Measurements from ENCODE around the gene USP40. TPM values are rescaled to one million over a fixed set of nuclear protein-coding genes. Genes with fewer than 3 reads are reported as not detected.

USP40 gene
- total and polyA plus RNA-seq, 9 of the 15 experiments (the other 6 are each of a cell fraction or from before 2014, with no cell fraction given), result 5.5 to 15.0 (median 9.3) TPM

DNA sequence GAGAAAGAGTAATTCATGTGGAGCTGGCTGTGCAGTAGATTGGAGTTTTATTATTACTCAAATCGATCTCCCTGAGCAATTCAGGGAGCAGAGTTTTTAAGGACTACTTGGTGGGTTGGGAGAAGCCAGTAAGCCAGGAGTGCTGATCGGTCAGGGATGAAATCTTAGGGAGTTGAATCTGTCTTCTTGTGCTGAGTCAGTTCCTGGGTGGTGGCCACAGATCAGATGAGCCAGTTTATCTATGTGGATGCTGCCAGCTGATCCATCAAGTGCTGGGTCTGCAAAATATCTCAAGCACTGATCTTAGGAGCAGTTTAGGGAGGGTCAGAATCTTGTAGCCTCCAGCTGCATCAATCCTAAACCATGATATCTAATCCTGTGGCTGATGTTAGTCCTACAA lies 33.8 kb upstream of the USP40 start (continued):
- TF ChIP-seq CBX8 (IDR thresholded peaks at IDR 0.05; ENCODE audit: borderline replicate concordance, extremely low read depth, low read depth, low read length, poor library complexity, severe bottlenecking) (no peak), U2AF1 (optimal IDR thresholded peaks at IDR 0.05; ENCODE audit: low read depth, low read length) (no peak), BRD4 (IDR thresholded peaks at IDR 0.05) (no peak), MAZ (CRISPR knock-in tag; conservative IDR thresholded peaks at IDR 0.05 in 1 of 2, IDR thresholded peaks at IDR 0.05 in 1 of 2) (no peak), CCAR2 (IDR thresholded peaks at IDR 0.05; ENCODE audit: low read depth, low read length) (no peak), NR3C1 (CRISPR knock-in tag; IDR thresholded peaks at IDR 0.05) (no peak), ZNF282 (CRISPR knock-in tag; IDR thresholded peaks at IDR 0.05) (no peak), PURB (CRISPR knock-in tag; IDR thresholded peaks at IDR 0.05; ENCODE audit: low read depth) (no peak), ZNF121 (CRISPR knock-in tag; conservative IDR thresholded peaks at IDR 0.05) (no peak), CBFA2T3 (IDR thresholded peaks at IDR 0.05) (0 out of 2 replicates have a peak, but pooled peaks have one; percentile 19), TAF9B (IDR thresholded peaks at IDR 0.05; ENCODE audit: partially characterized antibody) (no peak), CEBPB (tag; IDR thresholded peaks at IDR 0.05) (no peak), C11orf30 (IDR thresholded peaks at IDR 0.05; ENCODE audit: low read depth) (peak; percentile 66), POLR3A (IDR thresholded peaks at IDR 0.05; ENCODE audit: borderline replicate concordance, extremely low read depth, insufficient read depth, insufficient read length) (no peak), RCOR1 (IDR thresholded peaks at IDR 0.05; ENCODE audit: borderline replicate concordance in 1 of 2, low read depth in 2 of 2, low read length in 2 of 2) (peak in 1 of 2 experiments; percentile 37; a peak in 1 of 4 replicates), ZFP30 (CRISPR knock-in tag; IDR thresholded peaks at IDR 0.05; ENCODE audit: borderline replicate concordance) (no peak), NFE2 (IDR thresholded peaks at IDR 0.05; ENCODE audit: low read depth) (peak; percentile 54; the same call in 1 of the 2 replicates), STAG1 (CRISPR knock-in tag; IDR thresholded peaks at IDR 0.05; ENCODE audit: borderline replicate concordance) (no peak)
- TF ChIP-seq, protein P1, sequence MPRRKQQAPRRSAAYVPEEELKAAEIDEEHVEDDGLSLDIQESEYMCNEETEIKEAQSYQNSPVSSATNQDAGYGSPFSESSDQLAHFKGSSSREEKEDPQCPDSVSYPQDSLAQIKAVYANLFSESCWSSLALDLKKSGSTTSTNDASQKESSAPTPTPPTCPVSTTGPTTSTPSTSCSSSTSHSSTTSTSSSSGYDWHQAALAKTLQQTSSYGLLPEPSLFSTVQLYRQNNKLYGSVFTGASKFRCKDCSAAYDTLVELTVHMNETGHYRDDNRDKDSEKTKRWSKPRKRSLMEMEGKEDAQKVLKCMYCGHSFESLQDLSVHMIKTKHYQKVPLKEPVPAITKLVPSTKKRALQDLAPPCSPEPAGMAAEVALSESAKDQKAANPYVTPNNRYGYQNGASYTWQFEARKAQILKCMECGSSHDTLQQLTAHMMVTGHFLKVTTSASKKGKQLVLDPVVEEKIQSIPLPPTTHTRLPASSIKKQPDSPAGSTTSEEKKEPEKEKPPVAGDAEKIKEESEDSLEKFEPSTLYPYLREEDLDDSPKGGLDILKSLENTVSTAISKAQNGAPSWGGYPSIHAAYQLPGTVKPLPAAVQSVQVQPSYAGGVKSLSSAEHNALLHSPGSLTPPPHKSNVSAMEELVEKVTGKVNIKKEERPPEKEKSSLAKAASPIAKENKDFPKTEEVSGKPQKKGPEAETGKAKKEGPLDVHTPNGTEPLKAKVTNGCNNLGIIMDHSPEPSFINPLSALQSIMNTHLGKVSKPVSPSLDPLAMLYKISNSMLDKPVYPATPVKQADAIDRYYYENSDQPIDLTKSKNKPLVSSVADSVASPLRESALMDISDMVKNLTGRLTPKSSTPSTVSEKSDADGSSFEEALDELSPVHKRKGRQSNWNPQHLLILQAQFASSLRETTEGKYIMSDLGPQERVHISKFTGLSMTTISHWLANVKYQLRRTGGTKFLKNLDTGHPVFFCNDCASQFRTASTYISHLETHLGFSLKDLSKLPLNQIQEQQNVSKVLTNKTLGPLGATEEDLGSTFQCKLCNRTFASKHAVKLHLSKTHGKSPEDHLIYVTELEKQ (CRISPR knock-in tag; IDR thresholded peaks at IDR 0.05), result no peak
- TF ChIP-seq, protein P2, sequence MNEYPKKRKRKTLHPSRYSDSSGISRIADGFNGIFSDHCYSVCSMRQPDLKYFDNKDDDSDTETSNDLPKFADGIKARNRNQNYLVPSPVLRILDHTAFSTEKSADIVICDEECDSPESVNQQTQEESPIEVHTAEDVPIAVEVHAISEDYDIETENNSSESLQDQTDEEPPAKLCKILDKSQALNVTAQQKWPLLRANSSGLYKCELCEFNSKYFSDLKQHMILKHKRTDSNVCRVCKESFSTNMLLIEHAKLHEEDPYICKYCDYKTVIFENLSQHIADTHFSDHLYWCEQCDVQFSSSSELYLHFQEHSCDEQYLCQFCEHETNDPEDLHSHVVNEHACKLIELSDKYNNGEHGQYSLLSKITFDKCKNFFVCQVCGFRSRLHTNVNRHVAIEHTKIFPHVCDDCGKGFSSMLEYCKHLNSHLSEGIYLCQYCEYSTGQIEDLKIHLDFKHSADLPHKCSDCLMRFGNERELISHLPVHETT (CRISPR knock-in tag; conservative IDR thresholded peaks at IDR 0.05 in 1 of 2, IDR thresholded peaks at IDR 0.05 in 1 of 2), result no peak
